Choroid plexus epithelial cell (primary cell): ENCODE results near the gene TAT.
A peak's percentile ranks its signal among the peaks of the same experiment; 100 is the strongest.

ENCODE experiments used
- DNase-seq: peaks from one replicate; pipeline ENCODE4 v3.0.0-alpha.2; 2010; ENCODE audit warnings: low read depth
- H3K4me3 ChIP-seq: 2 replicates; pipeline ENCODE4 v1.5.1; 2011; ENCODE audit warnings: low read depth, mild to moderate bottlenecking, control low read depth, low read length, moderate library complexity
- CTCF ChIP-seq: conservative IDR thresholded peaks from 2 replicates; pipeline ENCODE4 v1.5.1; 2011; ENCODE audit warnings: low read depth, mild to moderate bottlenecking, control low read depth, inconsistent platforms, low read length, moderate library complexity

TAT gene

DNA sequence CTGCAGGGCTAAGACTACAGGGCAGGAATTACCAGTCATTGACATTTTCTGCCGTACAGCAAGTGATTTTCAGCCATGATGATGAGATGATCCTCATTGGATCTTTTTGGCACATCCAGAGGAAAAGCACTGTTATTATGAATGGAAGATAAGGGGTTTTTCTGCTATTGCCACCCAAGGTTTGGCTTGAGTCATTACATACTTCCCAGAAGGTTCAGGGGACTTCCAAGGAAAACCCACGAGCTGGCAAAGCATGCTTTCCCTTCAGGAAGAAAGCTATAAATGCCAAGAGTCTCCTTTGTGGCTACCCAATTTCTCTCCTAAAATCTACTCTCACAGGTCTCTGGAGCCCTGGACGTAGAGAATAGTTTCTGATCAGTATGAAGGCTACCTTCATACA lies 44.5 kb downstream of the TAT start:
- TF ChIP-seq CTCF = no peak
- DNase-seq = no peak
- no peak overlapping the region for H3K4me3 ChIP-seq

- H3K4me3 ChIP-seq = no peak overlapping the region
- TF ChIP-seq CTCF = no peak
- no peak for DNase-seq
These were observed 48.0 kb downstream of the TAT start for GRCh38 chr16:71528863-71529262.

DNA sequence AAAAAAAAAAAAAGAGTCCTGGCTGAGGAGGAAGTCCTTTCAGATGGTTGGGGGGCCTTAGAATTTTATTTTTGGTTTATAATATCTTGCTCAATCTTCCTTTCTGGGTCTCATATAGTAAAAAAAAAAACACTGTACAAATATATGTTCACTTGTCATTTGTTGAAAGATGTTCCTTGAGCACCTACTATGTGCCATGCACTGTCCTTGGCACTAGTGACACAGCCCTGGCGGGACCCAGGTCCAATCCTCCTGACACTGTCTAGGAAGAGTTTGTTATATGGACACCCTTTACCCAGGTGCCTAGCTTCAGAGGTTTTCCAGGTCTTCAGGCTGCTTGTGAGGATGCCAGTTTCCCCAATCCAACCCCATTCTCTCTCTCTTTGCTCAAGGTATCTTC lies 48.6 kb downstream of the TAT start:
- DNase-seq = no peak
- H3K4me3 ChIP-seq = no peak overlapping the region
- TF ChIP-seq CTCF = no peak

- DNase-seq = peak; percentile 87
- H3K4me3 ChIP-seq = no peak within 1 kb of the TSS
- no peak for TF ChIP-seq CTCF
These were observed 50.7 kb downstream of the TAT start, which contains the start of gene CHST4 for GRCh38 chr16:71526111-71526631. Gene CHST4, plus strand, starts transcription at chr16:71526426. Its CDS starts 10,252 bp downstream, at chr16:71536678.

DNA sequence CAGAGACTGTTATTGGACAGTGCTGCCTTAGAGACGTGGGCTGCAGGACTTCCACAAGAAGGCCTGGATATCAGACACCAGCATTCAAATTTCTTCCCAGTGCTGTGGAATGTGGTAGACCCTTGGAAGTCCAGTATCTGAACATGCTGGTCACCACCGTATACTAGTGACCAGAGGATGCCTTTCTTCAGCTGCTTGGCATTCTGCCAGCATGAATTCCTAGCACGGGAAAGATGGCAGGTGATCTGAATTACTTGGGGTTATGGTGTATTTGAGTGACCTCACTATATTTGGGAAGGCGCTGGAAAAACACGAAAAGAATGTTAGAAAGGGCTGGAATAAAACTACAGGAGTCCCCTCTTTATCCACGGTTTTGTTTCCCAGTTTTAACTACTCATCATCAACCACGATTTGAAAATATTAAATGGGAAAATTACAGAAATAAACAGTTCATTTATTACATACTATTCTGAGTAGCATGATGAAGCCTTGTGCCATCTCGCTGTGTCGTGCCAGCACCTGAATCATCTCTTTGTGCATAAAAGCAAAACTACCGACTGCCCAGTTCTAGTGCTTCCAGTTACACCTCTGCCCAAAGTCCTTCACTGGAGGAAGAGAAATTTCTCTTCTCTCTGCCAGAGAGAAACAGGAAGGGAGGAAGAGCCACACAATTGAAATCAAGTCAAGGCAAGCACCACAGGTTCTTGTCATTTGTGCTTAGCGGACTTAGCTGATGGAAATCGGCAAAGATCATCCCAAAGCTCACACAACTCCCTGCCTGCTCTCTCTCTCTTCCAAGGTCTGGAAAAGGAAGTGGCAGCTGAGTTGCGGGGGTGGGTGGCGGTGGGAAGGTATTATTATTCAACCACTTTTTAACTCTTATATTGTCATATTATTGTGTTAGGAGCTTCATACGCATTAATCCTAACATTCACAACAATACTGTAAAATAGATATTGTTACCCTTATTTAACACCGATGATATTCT lies 52.0 kb downstream of the TAT start:
- no peak for TF ChIP-seq CTCF
- no peak for DNase-seq

DNA sequence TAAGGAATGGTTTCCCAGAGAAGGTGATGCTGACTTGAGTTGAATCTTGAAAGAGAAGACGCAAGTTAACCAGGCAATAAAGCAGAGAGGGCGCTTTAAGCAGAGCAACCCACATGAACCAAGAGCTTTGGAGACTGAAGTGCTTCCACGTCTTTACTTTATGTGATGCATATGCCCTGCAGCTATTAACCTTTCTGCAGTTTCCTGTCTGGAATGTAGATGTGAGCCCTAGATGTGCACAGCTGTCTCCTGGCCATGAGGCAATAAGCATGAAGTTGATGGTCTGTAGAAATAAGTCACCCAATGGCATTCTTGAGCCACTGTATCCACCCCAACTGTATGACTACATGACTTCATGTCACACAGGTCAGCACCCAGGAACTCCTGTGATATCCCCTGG lies 56.3 kb downstream of the TAT start:
- no peak for DNase-seq

More for the DNA sequence above, 52.0 kb downstream of the TAT start:
- H3K4me3 ChIP-seq = no peak overlapping the region

More for the DNA sequence above, 56.3 kb downstream of the TAT start:
- TF ChIP-seq CTCF = no peak
- H3K4me3 ChIP-seq = no peak overlapping the region
